ENCODE data around the gene SEPTIN11. TPM values are rescaled to one million over a fixed set of nuclear protein-coding genes. Genes with fewer than 3 reads are reported as not detected.

Gene SEPTIN11
- total RNA-seq = 456 and 473 TPM in 2 replicates

DNA sequence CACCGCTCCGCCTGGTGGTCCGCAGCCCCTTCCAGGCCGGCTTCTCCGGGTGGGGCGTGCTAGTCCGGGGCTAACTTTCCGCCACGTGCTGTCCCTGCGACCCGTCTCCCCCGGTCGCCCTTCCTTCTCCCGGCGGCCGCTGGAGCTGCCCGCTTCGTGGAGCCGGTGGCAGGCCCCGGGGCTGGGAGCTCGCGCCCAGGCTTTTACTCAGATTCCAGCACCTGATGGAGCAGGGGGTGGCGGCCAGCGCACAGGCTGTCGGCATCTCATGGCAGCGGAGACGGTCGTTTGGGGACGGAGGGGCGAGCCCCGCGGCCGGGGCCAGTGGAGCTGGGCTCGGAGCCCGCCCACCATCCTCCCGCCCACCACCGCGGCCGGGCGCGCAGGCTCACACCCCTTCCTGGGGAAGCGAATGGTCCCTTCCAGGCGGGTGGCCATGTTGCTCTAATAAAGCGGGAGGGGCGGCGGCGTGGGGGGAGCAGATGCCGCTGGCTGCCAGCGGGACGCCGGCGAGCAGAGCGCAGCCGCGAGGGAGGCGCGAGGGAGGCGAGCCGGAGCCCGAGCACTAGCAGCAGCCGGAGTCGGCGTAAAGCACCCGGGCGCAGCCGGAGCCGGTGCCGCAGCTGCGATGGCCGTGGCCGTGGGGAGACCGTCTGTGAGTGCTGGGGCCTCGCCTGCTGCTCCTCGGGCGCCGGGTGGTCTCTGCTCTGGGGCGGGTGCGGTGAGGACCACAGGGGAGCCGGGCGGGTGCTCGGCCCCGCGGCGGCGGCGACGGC lies at the start of gene SEPTIN11:
TSS of gene SEPTIN11 (plus strand) at position 477 of the 776 bp plus-strand sequence. CDS start at position 629, 152 bp downstream.
- H3K79me2 ChIP-seq (ENCODE audit: insufficient read depth, low read length) = peaks cover 82% of the 10 kb centered on the region
- peak; percentile 98 for DNase-seq (ENCODE audit: insufficient read length, low spot score, missing footprints)
- peaks cover 47% of the 10 kb centered on the region for H3K4me1 ChIP-seq (ENCODE audit: insufficient read depth, low read length)
- no peaks in the 10 kb centered on the region for H3K27me3 ChIP-seq (ENCODE audit: insufficient read depth, low read length)
- H2AFZ ChIP-seq (ENCODE audit: low read length) = peak within 1 kb of the TSS; percentile 61
- H3K36me3 ChIP-seq (ENCODE audit: insufficient read depth, low read length) = peaks cover 11% of the 10 kb centered on the region
- TF ChIP-seq, protein P1, sequence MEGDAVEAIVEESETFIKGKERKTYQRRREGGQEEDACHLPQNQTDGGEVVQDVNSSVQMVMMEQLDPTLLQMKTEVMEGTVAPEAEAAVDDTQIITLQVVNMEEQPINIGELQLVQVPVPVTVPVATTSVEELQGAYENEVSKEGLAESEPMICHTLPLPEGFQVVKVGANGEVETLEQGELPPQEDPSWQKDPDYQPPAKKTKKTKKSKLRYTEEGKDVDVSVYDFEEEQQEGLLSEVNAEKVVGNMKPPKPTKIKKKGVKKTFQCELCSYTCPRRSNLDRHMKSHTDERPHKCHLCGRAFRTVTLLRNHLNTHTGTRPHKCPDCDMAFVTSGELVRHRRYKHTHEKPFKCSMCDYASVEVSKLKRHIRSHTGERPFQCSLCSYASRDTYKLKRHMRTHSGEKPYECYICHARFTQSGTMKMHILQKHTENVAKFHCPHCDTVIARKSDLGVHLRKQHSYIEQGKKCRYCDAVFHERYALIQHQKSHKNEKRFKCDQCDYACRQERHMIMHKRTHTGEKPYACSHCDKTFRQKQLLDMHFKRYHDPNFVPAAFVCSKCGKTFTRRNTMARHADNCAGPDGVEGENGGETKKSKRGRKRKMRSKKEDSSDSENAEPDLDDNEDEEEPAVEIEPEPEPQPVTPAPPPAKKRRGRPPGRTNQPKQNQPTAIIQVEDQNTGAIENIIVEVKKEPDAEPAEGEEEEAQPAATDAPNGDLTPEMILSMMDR (IDR thresholded peaks at IDR 0.05; ENCODE audit: extremely low read depth, low read depth, low read length) = no peak
- H3K27ac ChIP-seq (ENCODE audit: low read depth, low read length) = peak within 1 kb of the TSS; percentile 87
- peak within 1 kb of the TSS; percentile 96 for H3K4me2 ChIP-seq (ENCODE audit: insufficient read depth, low read length)
- peak within 1 kb of the TSS; percentile 99 for H3K4me3 ChIP-seq (ENCODE audit: insufficient read depth, low read length)
- H3K9me3 ChIP-seq (ENCODE audit: low read depth, low read length) = no peaks in the 10 kb centered on the region
- H4K20me1 ChIP-seq (ENCODE audit: insufficient read depth, low read length) = peaks cover 49% of the 10 kb centered on the region

DNA sequence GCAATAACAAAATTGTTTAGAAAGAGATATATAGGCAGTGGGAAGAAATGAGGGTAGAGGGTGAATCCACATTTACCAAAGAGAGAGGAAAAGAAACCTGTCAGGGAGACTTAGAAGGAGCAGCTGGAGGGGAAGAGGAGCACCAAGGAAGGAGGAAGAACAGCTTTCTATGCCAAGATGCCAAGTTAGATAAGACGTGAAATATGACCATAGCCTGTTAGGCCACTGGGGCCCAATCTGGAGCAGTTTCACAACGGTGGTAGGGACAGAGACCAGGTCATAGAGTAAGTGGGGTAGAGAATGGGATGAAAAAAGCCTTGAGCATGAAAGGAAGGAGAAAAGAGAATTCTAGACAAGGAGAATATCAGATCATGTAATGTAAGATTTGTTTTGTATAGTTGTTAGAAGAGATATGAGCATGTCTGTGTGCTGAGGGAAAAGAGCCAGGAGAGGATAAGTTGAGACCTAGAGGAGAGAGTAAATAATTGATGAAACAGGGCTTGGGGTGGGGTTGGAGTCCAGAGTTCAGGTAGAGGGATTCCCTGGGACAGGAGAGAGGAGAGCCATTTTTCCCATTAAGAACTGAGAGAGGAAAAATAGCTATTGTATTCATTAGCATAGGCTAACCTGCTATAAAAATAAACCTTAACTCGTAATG lies 47.2 kb upstream of the SEPTIN11 start:
- no peak overlapping the region for H2AFZ ChIP-seq (ENCODE audit: low read length)
- TF ChIP-seq, protein P1 (IDR thresholded peaks at IDR 0.05; ENCODE audit: extremely low read depth, low read depth, low read length) = no peak
- H3K9me3 ChIP-seq (ENCODE audit: low read depth, low read length) = no peaks in the 10 kb centered on the region
- no peaks in the 10 kb centered on the region for H4K20me1 ChIP-seq (ENCODE audit: insufficient read depth, low read length)
- peaks cover 13% of the 10 kb centered on the region for H3K4me1 ChIP-seq (ENCODE audit: insufficient read depth, low read length)
- H3K27ac ChIP-seq (ENCODE audit: low read depth, low read length) = no peak overlapping the region
- no peak overlapping the region for H3K4me2 ChIP-seq (ENCODE audit: insufficient read depth, low read length)
- H3K4me3 ChIP-seq (ENCODE audit: insufficient read depth, low read length) = no peak overlapping the region
- H3K27me3 ChIP-seq (ENCODE audit: insufficient read depth, low read length) = peaks cover 34% of the 10 kb centered on the region
- DNase-seq (ENCODE audit: insufficient read length, low spot score, missing footprints) = no peak
- H3K79me2 ChIP-seq (ENCODE audit: insufficient read depth, low read length) = no peaks in the 10 kb centered on the region
- no peaks in the 10 kb centered on the region for H3K36me3 ChIP-seq (ENCODE audit: insufficient read depth, low read length)

DNA sequence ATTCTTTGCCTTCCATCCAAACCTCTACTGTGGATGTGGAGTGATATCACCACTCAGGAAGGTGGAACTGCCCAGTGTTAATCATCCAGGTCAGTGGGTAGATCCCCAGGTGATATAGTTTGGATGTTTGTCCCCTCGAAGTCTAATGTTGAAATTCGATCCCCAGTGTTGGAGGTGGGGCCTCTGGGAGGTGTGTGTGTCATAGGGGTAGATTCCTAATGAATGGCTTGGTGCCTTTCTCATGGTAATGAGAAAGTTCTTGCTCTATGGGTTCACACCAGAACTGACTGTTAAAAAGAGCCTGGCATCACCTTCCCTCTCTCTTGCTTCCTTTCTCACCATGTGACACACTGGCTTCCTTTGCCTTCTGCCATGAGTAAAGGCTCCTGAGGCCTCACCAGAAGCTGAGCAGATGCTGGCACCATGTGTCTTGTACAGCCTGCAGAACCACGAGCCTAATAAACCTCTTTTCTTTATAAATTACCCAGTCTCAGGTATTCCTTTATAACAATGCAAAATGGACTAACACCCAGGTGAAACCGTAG lies 44.8 kb upstream of the SEPTIN11 start:
- Histone ChIP-seq H2AFZ (ENCODE audit: low read length) (no peak overlapping the region), H4K20me1 (ENCODE audit: insufficient read depth, low read length) (no peaks in the 10 kb centered on the region), H3K4me1 (ENCODE audit: insufficient read depth, low read length) (peaks cover 8% of the 10 kb centered on the region), H3K9me3 (ENCODE audit: low read depth, low read length) (no peaks in the 10 kb centered on the region), H3K27me3 (ENCODE audit: insufficient read depth, low read length) (peaks cover 12% of the 10 kb centered on the region), H3K4me3 (ENCODE audit: insufficient read depth, low read length) (no peak overlapping the region), H3K27ac (ENCODE audit: low read depth, low read length) (no peak overlapping the region), H3K4me2 (ENCODE audit: insufficient read depth, low read length) (no peak overlapping the region), H3K36me3 (ENCODE audit: insufficient read depth, low read length) (no peaks in the 10 kb centered on the region), H3K79me2 (ENCODE audit: insufficient read depth, low read length) (no peaks in the 10 kb centered on the region)
- DNase-seq (ENCODE audit: insufficient read length, low spot score, missing footprints) = no peak
- TF ChIP-seq, protein P1 (IDR thresholded peaks at IDR 0.05; ENCODE audit: extremely low read depth, low read depth, low read length) = no peak

DNA sequence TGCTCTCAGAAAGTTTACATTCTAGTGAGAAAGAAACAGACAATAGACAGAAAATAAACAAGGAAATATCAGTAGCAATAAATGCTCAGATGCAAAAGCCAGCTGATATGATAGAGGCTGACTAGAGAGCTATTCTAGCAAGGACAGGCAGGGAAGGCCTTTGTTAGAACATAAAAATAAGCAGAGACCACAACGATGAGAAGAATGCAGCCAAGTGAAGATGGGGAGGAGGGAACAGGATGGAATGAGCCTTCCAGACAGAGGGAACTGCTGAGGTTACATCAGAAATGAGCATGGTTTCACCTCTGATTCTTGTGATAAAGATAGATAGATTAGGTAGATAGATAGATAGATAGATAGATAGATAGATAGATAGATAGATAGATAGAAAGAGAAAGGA lies 44.0 kb upstream of the SEPTIN11 start:
- peak overlapping the region; percentile 23 for H3K4me2 ChIP-seq (ENCODE audit: insufficient read depth, low read length)
- H3K27ac ChIP-seq (ENCODE audit: low read depth, low read length) = no peak overlapping the region
- H2AFZ ChIP-seq (ENCODE audit: low read length) = peak overlapping the region; percentile 50

More for the DNA sequence above, 44.0 kb upstream of the SEPTIN11 start:
- TF ChIP-seq, protein P1 (IDR thresholded peaks at IDR 0.05; ENCODE audit: extremely low read depth, low read depth, low read length) = no peak
- no peaks in the 10 kb centered on the region for H3K79me2 ChIP-seq (ENCODE audit: insufficient read depth, low read length)
- H3K4me3 ChIP-seq (ENCODE audit: insufficient read depth, low read length) = no peak overlapping the region
- DNase-seq (ENCODE audit: insufficient read length, low spot score, missing footprints) = peak; percentile 83
- H4K20me1 ChIP-seq (ENCODE audit: insufficient read depth, low read length) = no peaks in the 10 kb centered on the region
- peaks cover 8% of the 10 kb centered on the region for H3K4me1 ChIP-seq (ENCODE audit: insufficient read depth, low read length)
- peaks cover 6% of the 10 kb centered on the region for H3K27me3 ChIP-seq (ENCODE audit: insufficient read depth, low read length)
- H3K36me3 ChIP-seq (ENCODE audit: insufficient read depth, low read length) = no peaks in the 10 kb centered on the region
- H3K9me3 ChIP-seq (ENCODE audit: low read depth, low read length) = no peaks in the 10 kb centered on the region

Measured in osteoblast (primary cell).